A549 treated with AZD2906 at 1 μM for 4 hours (cell line): ENCODE data around the gene CHURC1. TPM values are rescaled to one million over a fixed set of nuclear protein-coding genes. Genes with fewer than 3 reads are reported as not detected.

Experiments used
- total RNA-seq: library from RNA; stranded (reverse); fragments of 200-300 nt; extraction: Qiagen RNA extraction; gene quantifications from 5 replicates; pipeline ENCODE4 v1.2.3, GENCODE V29; 2022

The CHURC1 gene
- 74.3 to 119 TPM (median 76.4 TPM) in 5 replicates for total RNA-seq

DNA sequence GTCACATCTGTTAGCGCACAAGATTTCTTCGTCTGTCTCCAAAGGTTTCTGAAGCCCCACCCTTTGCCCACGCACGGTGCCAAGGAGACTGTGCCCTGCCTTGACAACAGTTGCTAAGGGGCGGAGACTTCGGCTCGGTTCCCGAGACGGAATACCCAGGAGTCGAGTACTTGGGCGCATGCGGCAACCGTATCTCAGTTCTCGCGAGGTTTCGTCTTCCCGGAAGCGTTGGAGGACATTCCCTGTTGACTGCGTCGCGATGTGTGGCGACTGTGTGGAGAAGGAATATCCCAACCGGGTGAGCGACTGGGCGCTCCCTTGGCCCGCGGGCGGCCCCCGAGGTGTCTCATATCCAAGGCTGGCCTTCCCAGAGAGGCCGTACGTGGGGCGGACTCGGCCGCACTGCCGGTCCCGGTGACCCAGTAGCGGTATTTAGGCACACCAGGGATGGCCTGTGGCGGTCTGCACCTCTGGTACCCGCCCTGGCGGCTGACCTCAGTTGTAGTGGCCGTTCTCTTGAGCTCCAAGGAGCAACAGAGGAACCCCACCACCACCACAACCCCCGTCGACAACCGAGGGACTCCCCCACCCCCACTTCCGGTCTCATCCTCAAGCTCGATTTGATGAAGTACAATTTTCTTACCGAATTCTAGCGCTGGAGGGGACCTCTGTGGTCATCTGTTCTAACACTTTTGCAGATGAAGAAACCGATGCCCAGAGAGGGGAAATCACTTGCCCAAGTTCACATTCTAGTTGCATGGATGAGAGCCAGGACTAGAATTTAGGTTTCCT lies at the start of gene CHURC1:
CHURC1 (plus strand) TSS at position 219 of the 792 bp plus-strand sequence; CDS start at position 260, 41 bp downstream.

DNA sequence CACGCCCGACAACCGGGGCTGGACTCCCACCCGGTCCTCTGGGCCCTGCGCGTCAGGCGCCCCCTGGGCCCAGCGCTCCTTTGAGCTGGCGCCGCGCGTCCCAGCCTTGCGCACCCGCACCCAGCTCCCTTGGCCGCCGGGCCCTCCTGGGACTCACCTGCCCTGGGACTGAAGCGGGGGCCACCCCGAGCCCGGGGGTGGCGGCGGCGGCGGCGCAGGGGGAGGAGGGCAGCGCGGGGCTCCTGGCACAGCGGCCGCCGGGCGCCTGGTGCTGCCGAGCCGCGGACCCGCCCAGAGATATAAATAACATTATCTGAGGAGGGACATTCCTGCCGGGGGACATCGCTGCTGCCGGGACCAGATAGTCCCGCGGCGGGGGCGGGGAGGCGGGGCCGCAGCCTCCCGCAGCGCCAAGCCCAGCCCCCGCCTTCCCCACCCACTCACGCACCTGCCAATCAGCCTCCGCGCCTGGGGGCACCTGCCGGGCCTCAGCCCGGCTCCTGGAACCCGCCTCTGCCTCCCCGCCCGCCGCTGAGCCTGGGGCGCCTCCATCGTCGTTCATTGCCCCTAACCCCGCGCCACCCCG lies 34.5 kb upstream of the CHURC1 start, which contains the start of gene SPTB:
SPTB (minus strand) TSS at position 273 of the 586 bp plus-strand sequence. CDS start 56,813 bp downstream, outside the sequence.

DNA sequence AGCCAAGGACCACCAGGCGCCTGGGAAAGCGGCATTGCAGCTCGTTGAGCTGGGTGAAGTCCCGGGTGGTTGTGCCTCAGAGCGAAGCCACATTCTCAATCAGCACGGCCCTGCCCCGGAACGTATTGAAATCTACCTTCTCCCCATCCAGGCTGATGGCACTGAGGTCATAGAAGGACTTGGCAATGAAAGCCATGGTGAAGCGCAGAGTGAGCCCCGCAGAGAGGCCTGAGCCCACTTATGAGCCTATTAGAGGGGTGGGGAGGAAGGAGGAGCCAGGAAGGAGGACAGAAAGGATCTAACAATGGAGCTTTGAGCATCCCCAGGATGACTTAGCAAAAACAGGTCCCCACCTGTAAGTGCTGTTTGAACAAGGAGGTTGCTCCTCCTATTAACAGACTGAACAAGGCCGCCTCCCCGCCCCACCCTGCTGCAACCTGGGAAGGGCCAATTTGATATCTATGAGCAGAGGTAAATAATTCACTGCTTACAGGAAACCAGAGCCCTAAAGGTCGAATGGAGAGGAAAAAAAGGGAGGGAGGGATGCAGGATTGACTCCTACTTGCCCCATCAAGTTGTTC lies 28.4 kb downstream of the CHURC1 start, which contains the start of gene GPX2:
GPX2 (minus strand) TSS at position 215 of the 581 bp plus-strand sequence; CDS start at position 196, 19 bp downstream.

DNA sequence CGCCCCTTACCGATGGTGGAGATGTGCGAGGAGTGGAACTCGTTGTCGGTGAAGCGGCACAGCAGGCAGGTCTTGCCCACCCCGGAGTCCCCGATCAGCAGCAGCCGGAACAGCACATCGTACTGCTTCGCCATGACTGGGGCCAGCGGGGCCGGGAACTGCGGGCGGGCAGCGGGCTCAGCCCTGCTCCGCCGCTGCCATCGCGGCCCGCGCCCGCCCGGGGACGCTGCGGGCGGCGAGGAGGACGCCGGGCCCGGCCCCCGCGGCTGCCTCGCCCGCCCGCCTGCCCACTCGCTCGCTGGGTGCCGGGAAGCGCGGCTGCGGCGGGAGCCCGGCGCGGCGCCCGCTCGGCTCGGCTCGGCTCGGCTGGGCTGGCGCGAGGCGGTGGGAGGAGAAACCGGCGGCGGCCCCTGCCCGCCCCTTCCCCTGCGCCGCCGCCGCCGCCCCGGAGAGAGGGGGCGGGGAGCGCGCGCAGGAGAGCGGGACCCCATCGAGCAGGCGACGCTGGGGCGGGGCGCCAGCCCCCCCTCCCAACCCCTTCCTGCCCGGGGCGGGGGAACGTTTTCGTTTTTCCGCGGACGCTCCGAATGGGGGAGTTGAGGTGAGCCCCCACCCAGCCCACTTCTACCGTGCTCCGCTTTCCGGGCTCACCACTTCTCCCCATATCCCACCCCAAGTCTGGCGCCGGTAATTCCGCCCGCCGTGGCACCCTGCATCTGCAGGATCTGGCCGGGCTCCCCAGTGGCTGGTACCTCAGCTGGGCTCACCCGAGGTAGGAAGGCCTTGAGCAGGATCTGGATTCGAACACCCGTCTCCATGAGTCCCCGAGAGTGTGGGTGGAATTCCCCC lies 57.9 kb downstream of the CHURC1 start, which contains the start of gene RAB15:
RAB15 (minus strand) TSS at position 394 of the 849 bp plus-strand sequence; CDS start at position 134, 260 bp downstream.

Other genes starting within 250 kb of the CHURC1 start
- 18.6 to 25.6 TPM (median 24.8 TPM) in 5 replicates for gene PLEKHG3, start 210.0 kb upstream of the CHURC1 start, total RNA-seq
- gene SPTB, start 34.5 kb upstream of the CHURC1 start, total RNA-seq, result 1.4 to 1.7 TPM (median 1.5 TPM) in 5 replicates
- gene GPX2, start 28.3 kb downstream of the CHURC1 start, total RNA-seq, result 162 to 290 TPM (median 186 TPM) in 5 replicates
- gene RAB15, start 57.9 kb downstream of the CHURC1 start, total RNA-seq, result 17.8 to 20.0 TPM (median 19.7 TPM) in 5 replicates
- 21.7 to 25.6 TPM (median 23.7 TPM) in 5 replicates for gene FNTB, start 72.4 kb downstream of the CHURC1 start, total RNA-seq
- gene MAX, start 188.1 kb downstream of the CHURC1 start, total RNA-seq, result 56.2 to 74.8 TPM (median 58.1 TPM) in 5 replicates